HCT116 (cell line): ENCODE results near the gene ETS2. TPM values are rescaled to one million over a fixed set of nuclear protein-coding genes. Genes with fewer than 3 reads are reported as not detected.
A peak's percentile ranks its signal among the peaks of the same experiment; 100 is the strongest.

Experiments used
- ATAC-seq: fragments of 200-7000 bp; cut with Tn5 transposase; 2 replicates; pipeline ENCODE4 v1.9.1; 2020; ENCODE audit warnings: mild to moderate bottlenecking, moderate library complexity
- BruUV-seq: library from RNA; stranded (reverse); fragments of 400-500 nt; replicated peaks from 2 replicates; lab custom pipeline; 2021; lab: Mats Ljungman, UMichigan
- CTCF ChIA-PET: fragments of 300-600 bp; sonication (Branson Sonifier 250); formaldehyde crosslinking; loops from one replicate; lab custom pipeline; 2021; ENCODE audit warnings: antibody characterized with exemption; lab: Charles Lee
- POLR2A ChIA-PET: fragments of 300-600, 350-600 bp; sonication (Branson Sonifier 250); formaldehyde crosslinking; loops from one replicate; lab custom pipeline; 2021; ENCODE audit warnings: antibody characterized with exemption; lab: Charles Lee
- RAD21 ChIA-PET, 2 experiments: fragments of 300-600 bp; sonication (Branson Sonifier 250); formaldehyde crosslinking; loops; one replicate each; lab custom pipeline; 2023; ENCODE audit warnings: low total read pairs in 2 of 2; ENCODE audit not compliant: uncharacterized antibody in 2 of 2, unreplicated experiment in 2 of 2, low non-redundant PET in 1 of 2; lab: Charles Lee
- DNase-seq: peaks from one replicate; pipeline ENCODE4 v3.0.0-alpha.2; 2010; ENCODE audit warnings: low read depth, low spot score
- H2AFZ ChIP-seq: fragments of 200-600 bp; shearing (Covaris generic), sonication (generic); 2 replicates; pipeline ENCODE4 v1.6.1; 2017; ENCODE audit warnings: low read depth, mixed run types, mixed read lengths, antibody characterized with exemption, low read length; ENCODE audit not compliant: poor library complexity, severe bottlenecking
- H3K27ac ChIP-seq: 2 replicates; pipeline ENCODE4 v1.5.1; 2012; ENCODE audit warnings: low read depth, low read length
- H3K27me3 ChIP-seq: fragments of 200-600 bp; sonication (generic); 2 replicates; pipeline ENCODE4 v1.6.1; 2016; ENCODE audit warnings: mixed run types, low read length, mixed read lengths; ENCODE audit not compliant: insufficient read depth
- H3K36me3 ChIP-seq, 2 experiments: fragments of 200-500 bp in 1 of 2; fragments of 200-600 bp in 1 of 2; sonication (Bioruptor generic) in 1 of 2; sonication (generic) in 1 of 2; 2 replicates each; pipeline versions ENCODE4 v1.5.1 to v1.6.1; 2014 to 2016; ENCODE audit warnings: low read length in 2 of 2, inconsistent platforms in 1 of 2, mixed read lengths in 1 of 2, mixed run types in 1 of 2; ENCODE audit not compliant: insufficient read depth in 2 of 2, control insufficient read depth in 1 of 2
- H3K4me1 ChIP-seq, 2 experiments: fragments of 200-600 bp in 1 of 2; sonication (generic) in 1 of 2; 2 replicates each; pipeline versions ENCODE4 v1.5.1 to v1.6.1; 2012 to 2017; ENCODE audit warnings: low read length in 2 of 2, inconsistent platforms in 1 of 2, mild to moderate bottlenecking in 1 of 2, mixed read lengths in 1 of 2, mixed run types in 1 of 2, moderate library complexity in 1 of 2; ENCODE audit not compliant: insufficient read depth in 2 of 2, control insufficient read depth in 1 of 2
- H3K4me2 ChIP-seq: fragments of 200-600 bp; sonication (generic); 2 replicates; pipeline ENCODE4 v1.6.1; 2017; ENCODE audit warnings: mixed run types, low read length, mixed read lengths
- H3K4me3 ChIP-seq, 2 experiments: fragments of 200-600 bp in 1 of 2; sonication (generic) in 1 of 2; replicated peaks in 1 of 2; 2 replicates each; pipeline ENCODE4 v1.5.1; 2011 to 2016; ENCODE audit warnings: low read length in 2 of 2, control low read depth in 1 of 2, low read depth in 1 of 2, mild to moderate bottlenecking in 1 of 2, mixed read lengths in 1 of 2, mixed run types in 1 of 2
- H3K79me2 ChIP-seq: fragments of 200-600 bp; sonication (generic); 2 replicates; pipeline ENCODE4 v1.6.1; 2017; ENCODE audit warnings: mild to moderate bottlenecking, mixed run types, low read length, moderate library complexity, mixed read lengths; ENCODE audit not compliant: insufficient read depth
- H3K9ac ChIP-seq: fragments of 200-600 bp; sonication (generic); 2 replicates; pipeline ENCODE4 v1.6.1; 2016; ENCODE audit warnings: low read length, mixed read lengths
- H3K9me2 ChIP-seq: fragments of 200-600 bp; sonication (generic), shearing (Covaris generic); 2 replicates; pipeline ENCODE4 v1.6.1; 2017; ENCODE audit warnings: mixed run types, mild to moderate bottlenecking, moderate library complexity; ENCODE audit not compliant: insufficient read depth
- H3K9me3 ChIP-seq, 2 experiments: fragments of 200-500 bp in 1 of 2; fragments of 200-600 bp in 1 of 2; sonication (Bioruptor generic) in 1 of 2; sonication (generic) in 1 of 2; 2 replicates each; pipeline ENCODE4 v1.6.1; 2014 to 2017; ENCODE audit warnings: low read length in 2 of 2, mixed read lengths in 2 of 2, inconsistent platforms in 1 of 2, low read depth in 1 of 2, mild to moderate bottlenecking in 1 of 2, mixed run types in 1 of 2, moderate library complexity in 1 of 2; ENCODE audit not compliant: control insufficient read depth in 1 of 2, insufficient read depth in 1 of 2
- H4K20me1 ChIP-seq: fragments of 200-600 bp; sonication (generic), shearing (Covaris generic); 2 replicates; pipeline ENCODE4 v1.6.1; 2017; ENCODE audit warnings: mixed run types, mild to moderate bottlenecking, moderate library complexity; ENCODE audit not compliant: insufficient read depth
- ZNF274 ChIP-seq: fragments of 200-500 bp; sonication (Bioruptor generic); IDR thresholded peaks from 2 replicates; pipeline ENCODE4 v1.6.1; 2014; ENCODE audit warnings: mild to moderate bottlenecking, low read depth, low read length, inconsistent platforms
- intact Hi-C: fragments of 100-400 bp; cut with micrococcal nuclease; formaldehyde crosslinking; loops from 2 replicates; pipeline ENCODE4 v1.10.0; 2022
- total RNA-seq: library from RNA; stranded (reverse); gene quantifications from one replicate; pipeline ENCODE4 v1.2.1, GENCODE V29; 2021; ENCODE audit not compliant: unreplicated experiment
- TF ChIP-seq, protein P1 (sequence below), 3 experiments: fragments of 200-600 bp in 1 of 3; sonication (generic) in 1 of 3; IDR thresholded peaks in 2 of 3; conservative IDR thresholded peaks in 1 of 3; 2 replicates each; pipeline ENCODE4 v1.5.1; 2012 to 2017; ENCODE audit warnings: low read depth in 2 of 3, low read length in 2 of 3, antibody characterized with exemption in 1 of 3, borderline replicate concordance in 1 of 3, control low read depth in 1 of 3, mild to moderate bottlenecking in 1 of 3, mixed read lengths in 1 of 3, mixed run types in 1 of 3, moderate library complexity in 1 of 3; ENCODE audit not compliant: insufficient read depth in 1 of 3

ETS2 gene
- total RNA-seq, 1 experiment from 2014 or later, result 32.9 TPM

GRCh38 chr21:38832664-38833063 is 26.9 kb downstream of the ETS2 start:
- H3K4me3 ChIP-seq, result no peak overlapping the region
- H2AFZ ChIP-seq, result no peak overlapping the region
- intact Hi-C loops, result no loop called here
- no peak overlapping the region for H3K4me2 ChIP-seq
- H3K27ac ChIP-seq, result no peak overlapping the region
- no peaks in the 10 kb centered on the region for H3K27me3 ChIP-seq
- TF ChIP-seq ZNF274, result no peak
- CTCF ChIA-PET, result no interaction called here
- no peaks in the 10 kb centered on the region for H4K20me1 ChIP-seq
- 0 out of 4 replicates have a peak, but pooled peaks cover 0 to 2% of the 10 kb centered on the region in 2 experiments for H3K4me1 ChIP-seq
- ATAC-seq (no peak), DNase-seq (no peak)
- POLR2A ChIA-PET, result no interaction called here
- no peaks in the 10 kb centered on the region for H3K9me3 ChIP-seq
- no peaks in the 10 kb centered on the region for H3K36me3 ChIP-seq
- no TSS peak for BruUV-seq
- no peak overlapping the region for H3K9ac ChIP-seq
- no peaks in the 10 kb centered on the region for H3K79me2 ChIP-seq
- no peaks in the 10 kb centered on the region for H3K9me2 ChIP-seq
- RAD21 ChIA-PET, result no interaction called here

DNA sequence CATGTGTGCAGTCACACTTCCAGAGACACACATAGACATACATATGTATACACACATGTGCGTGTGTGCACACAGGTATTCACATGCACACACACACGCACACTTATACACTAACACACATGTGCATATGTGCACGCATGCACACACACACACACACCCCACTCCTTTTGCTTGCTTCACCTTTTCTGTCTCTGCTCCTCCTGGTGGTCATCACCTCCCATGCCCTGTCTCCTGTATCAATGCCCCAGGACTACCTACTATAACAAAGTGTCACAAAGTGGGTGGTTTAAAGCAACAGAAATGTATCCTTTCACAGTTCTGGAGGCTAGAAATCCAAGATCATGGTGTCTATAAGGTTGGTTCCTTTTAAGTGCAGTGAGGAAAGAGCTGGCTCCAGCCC is 27.4 kb downstream of the ETS2 start:
- ChIA-PET CTCF (no interaction called here), RAD21 (no interaction called here), POLR2A (no interaction called here)
- no peaks in the 10 kb centered on the region for H3K79me2 ChIP-seq
- H3K27ac ChIP-seq, result no peak overlapping the region
- no peak overlapping the region for H3K4me3 ChIP-seq
- H2AFZ ChIP-seq, result no peak overlapping the region
- no peaks in the 10 kb centered on the region for H3K27me3 ChIP-seq
- no TSS peak for BruUV-seq
- no peak overlapping the region for H3K9ac ChIP-seq
- H3K36me3 ChIP-seq, result no peaks in the 10 kb centered on the region
- no peak for TF ChIP-seq ZNF274
- TF ChIP-seq, protein P1, sequence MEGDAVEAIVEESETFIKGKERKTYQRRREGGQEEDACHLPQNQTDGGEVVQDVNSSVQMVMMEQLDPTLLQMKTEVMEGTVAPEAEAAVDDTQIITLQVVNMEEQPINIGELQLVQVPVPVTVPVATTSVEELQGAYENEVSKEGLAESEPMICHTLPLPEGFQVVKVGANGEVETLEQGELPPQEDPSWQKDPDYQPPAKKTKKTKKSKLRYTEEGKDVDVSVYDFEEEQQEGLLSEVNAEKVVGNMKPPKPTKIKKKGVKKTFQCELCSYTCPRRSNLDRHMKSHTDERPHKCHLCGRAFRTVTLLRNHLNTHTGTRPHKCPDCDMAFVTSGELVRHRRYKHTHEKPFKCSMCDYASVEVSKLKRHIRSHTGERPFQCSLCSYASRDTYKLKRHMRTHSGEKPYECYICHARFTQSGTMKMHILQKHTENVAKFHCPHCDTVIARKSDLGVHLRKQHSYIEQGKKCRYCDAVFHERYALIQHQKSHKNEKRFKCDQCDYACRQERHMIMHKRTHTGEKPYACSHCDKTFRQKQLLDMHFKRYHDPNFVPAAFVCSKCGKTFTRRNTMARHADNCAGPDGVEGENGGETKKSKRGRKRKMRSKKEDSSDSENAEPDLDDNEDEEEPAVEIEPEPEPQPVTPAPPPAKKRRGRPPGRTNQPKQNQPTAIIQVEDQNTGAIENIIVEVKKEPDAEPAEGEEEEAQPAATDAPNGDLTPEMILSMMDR (IDR thresholded peaks at IDR 0.05 in 2 of 3, conservative IDR thresholded peaks at IDR 0.05 in 1 of 3; ENCODE audit: borderline replicate concordance in 1 of 3, insufficient read depth in 1 of 3, low read depth in 2 of 3, low read length in 2 of 3), result peak in 2 of 3 experiments; percentile 35 to 46; a peak in 4 of 6 replicates
- 0 out of 4 replicates have a peak, but pooled peaks cover 0 to 2% of the 10 kb centered on the region in 2 experiments for H3K4me1 ChIP-seq
- no peaks in the 10 kb centered on the region for H3K9me2 ChIP-seq
- H3K4me2 ChIP-seq, result no peak overlapping the region
- intact Hi-C loops, result no loop called here
- H4K20me1 ChIP-seq, result no peaks in the 10 kb centered on the region
- ATAC-seq, result peak; percentile 73
- H3K9me3 ChIP-seq, result no peaks in the 10 kb centered on the region
- no peak for DNase-seq
